Measurements from ENCODE around the gene DGKK. TPM values are rescaled to one million over a fixed set of nuclear protein-coding genes. Genes with fewer than 3 reads are reported as not detected.
"Not testable (repeated sequence)": the region's sequence is repeated elsewhere in the genome, so short reads cannot be mapped to it uniquely, and the experiment has no call there.

The DGKK gene
- total RNA-seq, 2 experiments from 2014 or later = not detected

DNA sequence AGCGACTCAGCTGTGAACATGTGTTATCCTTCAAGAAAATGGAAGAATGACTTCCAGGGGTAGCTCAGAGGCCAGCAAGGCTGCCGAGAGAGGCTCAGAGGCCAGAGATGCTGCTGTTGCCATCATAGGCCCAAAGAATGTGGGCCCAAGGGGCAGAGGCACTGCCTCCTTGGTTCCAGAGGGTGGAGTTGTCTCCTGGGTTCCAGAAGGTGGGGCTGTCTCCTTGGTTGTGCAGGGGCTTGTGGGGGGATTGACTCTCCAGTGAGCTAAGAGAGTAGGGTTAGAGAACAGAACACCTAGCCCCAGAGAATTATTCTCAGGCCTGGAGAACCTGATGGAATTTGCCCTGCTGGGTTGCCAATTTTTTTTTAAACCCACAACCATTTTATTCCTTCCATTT, 62.6 kb downstream of the DGKK start:
- H3K9me3 Mint-ChIP-seq (ENCODE audit: low read depth) = no peaks in the 10 kb centered on the region
- no peak for ATAC-seq
- no peak overlapping the region for H3K4me3 Mint-ChIP-seq
- intact Hi-C loops (cut with DNase I, micrococcal nuclease) = no loop called here
- ChIA-PET CTCF (no interaction called here), POLR2A (no interaction called here)
- DNase-seq = no peak
- H3K4me1 Mint-ChIP-seq = no peaks in the 10 kb centered on the region
- peaks cover 2% of the 10 kb centered on the region for H3K27me3 Mint-ChIP-seq
- no peak overlapping the region for H3K27ac Mint-ChIP-seq
- no peaks in the 10 kb centered on the region for H3K36me3 Mint-ChIP-seq (ENCODE audit: low read depth)

DNA sequence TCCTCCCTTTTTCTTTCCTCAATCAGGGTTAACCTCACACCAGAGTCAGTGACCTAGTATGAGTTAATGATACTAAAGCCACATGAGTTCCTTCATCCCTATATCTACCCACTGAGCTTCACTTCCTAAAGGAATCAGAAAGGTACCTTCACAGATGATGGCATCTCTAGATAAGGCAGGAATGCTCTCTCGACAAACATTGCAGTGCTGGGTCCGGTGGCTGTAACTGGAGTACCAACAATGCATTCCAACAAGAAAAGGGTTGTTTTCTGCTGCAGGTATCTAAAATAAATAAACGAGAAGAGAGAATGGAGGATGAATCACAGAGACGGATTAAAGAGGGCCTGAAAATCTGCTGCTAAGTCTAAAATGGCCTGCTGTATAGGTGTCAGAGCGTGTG, 66.7 kb downstream of the DGKK start:
- POLR2A ChIA-PET = no interaction called here
- no peaks in the 10 kb centered on the region for H3K36me3 Mint-ChIP-seq (ENCODE audit: low read depth)
- peaks cover 2% of the 10 kb centered on the region for H3K27me3 Mint-ChIP-seq
- H3K4me1 Mint-ChIP-seq = no peaks in the 10 kb centered on the region
- CTCF ChIA-PET = no interaction called here
- no peak for ATAC-seq
- intact Hi-C loops (cut with DNase I, micrococcal nuclease) = no loop called here
- no peak overlapping the region for H3K27ac Mint-ChIP-seq
- H3K4me3 Mint-ChIP-seq = no peak overlapping the region
- H3K9me3 Mint-ChIP-seq (ENCODE audit: low read depth) = no peaks in the 10 kb centered on the region
- no peak for DNase-seq

DNA sequence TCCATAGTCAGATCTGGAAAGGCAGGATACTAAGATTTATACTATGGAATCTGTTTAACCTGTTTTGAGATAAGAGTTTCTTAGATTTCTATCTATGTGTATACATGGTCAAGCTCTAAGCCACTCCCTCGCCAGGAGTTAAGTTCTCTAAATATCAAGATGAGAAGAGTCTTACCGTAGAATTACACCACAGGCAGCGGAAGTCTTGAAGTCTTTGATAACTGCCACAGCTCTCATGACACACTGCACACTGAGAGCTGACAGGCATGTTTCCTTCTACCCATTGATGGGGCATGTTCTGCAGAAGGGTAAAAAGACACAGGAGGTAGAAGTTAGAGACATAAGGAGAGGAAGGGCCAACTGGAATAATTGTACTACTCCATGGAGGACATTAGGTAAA, 67.7 kb downstream of the DGKK start:
- Mint-ChIP-seq H3K4me3 (no peak overlapping the region), H3K27me3 (peaks cover 2% of the 10 kb centered on the region)
- no peak for ATAC-seq

DNA sequence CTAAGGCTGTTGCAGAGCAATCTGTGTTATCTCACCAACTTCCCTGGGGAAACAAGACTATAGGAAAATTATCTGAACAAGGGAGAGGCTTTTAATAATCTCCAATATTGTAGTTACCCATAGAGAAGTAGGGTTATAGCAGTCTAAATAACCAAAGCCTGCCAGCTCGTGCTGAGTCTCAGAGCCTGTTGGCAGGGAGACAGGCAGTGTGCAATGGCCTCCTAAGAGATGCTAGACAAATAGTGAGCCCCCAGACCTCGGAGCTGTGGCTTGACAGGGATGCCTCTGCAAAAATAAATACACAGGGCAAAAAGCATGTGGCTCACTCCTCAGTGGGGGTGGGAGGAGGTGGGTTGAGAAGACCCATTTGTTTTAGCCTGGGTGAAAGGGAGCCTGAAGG, 76.7 kb downstream of the DGKK start:
- CTCF ChIA-PET = interaction anchor here (0.8 kb wide), 1 partner anchor 23 kb away, joined by 3 read pairs; no protein-coding TSS in a partner anchor
- H3K36me3 Mint-ChIP-seq (ENCODE audit: low read depth) = no peaks in the 10 kb centered on the region
- intact Hi-C loops (cut with DNase I, micrococcal nuclease) = no loop called here

More for the DNA sequence above, 67.7 kb downstream of the DGKK start:
- Mint-ChIP-seq H3K36me3 (ENCODE audit: low read depth) (no peaks in the 10 kb centered on the region), H3K27ac (no peak overlapping the region), H3K4me1 (no peaks in the 10 kb centered on the region), H3K9me3 (ENCODE audit: low read depth) (no peaks in the 10 kb centered on the region)
- intact Hi-C loops (cut with DNase I, micrococcal nuclease) = no loop called here
- POLR2A ChIA-PET = no interaction called here
- CTCF ChIA-PET = no interaction called here
- DNase-seq = peak; percentile 2

DNA sequence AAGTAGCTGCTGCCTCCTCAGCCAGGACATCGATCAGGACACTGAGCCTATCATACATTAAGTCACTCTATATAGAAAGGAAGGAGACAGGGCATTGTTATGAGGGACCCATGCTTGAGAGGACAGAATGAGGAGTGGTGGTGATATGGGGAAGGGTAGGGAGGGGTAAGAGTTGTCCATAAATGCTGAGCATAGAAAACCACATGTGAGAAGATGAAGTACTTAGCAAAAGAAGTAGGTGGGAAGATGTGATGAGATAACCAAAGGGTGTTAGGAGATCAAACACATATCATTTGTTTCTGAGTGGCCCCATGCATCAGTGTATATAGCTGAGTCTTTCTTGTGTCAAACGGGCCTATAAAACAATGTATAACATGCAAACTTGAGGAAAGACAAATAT, 84.1 kb downstream of the DGKK start:
- no peaks in the 10 kb centered on the region for H3K4me1 Mint-ChIP-seq
- no peak overlapping the region for H3K4me3 Mint-ChIP-seq
- no peaks in the 10 kb centered on the region for H3K36me3 Mint-ChIP-seq (ENCODE audit: low read depth)
- no peak for DNase-seq
- POLR2A ChIA-PET = no interaction called here
- no peaks in the 10 kb centered on the region for H3K9me3 Mint-ChIP-seq (ENCODE audit: low read depth)
- ATAC-seq = no peak
- intact Hi-C loops (cut with DNase I, micrococcal nuclease) = no loop called here
- no peak overlapping the region for H3K27ac Mint-ChIP-seq
- CTCF ChIA-PET = no interaction called here
- H3K27me3 Mint-ChIP-seq = peaks cover 4% of the 10 kb centered on the region

More for the DNA sequence above, 76.7 kb downstream of the DGKK start:
- Mint-ChIP-seq H3K4me1 (no peaks in the 10 kb centered on the region), H3K9me3 (ENCODE audit: low read depth) (no peaks in the 10 kb centered on the region), H3K4me3 (no peak overlapping the region), H3K27ac (no peak overlapping the region), H3K27me3 (peaks cover 7% of the 10 kb centered on the region)
- ATAC-seq (no peak), DNase-seq (no peak)
- POLR2A ChIA-PET = no interaction called here

DNA sequence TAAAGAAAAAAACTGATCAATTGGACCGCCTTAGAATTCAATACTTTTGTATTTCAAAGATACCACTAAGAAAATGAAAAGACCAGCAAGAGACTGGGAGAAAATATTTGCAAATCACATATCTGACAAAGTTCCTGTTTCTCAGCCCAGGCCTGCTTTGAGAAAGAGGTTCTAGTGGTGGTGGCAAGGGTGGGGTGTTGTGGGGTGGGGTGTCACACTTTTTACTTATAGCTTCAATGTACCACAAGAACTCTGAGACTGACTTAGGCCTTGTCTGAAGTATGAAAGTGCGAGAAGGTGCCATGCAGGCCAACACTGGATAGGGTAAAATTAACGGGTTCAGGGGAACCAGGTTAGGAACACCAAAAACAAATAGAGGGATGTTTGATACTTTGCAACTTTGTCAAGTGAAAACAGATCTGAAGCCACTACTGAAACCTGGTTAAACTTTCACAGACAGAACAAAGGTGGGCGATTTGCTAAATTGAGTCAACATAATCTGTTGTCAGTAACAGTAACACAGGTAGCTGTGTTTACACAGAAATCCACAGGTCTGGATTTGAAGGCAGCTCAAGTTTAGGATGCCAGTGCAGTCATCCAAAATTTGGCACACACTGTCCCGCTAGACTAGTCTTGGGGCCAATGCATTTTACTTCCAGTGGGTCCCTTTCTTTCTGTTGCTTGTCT, 88.8 kb downstream of the DGKK start:
- H3K9me3 Mint-ChIP-seq (ENCODE audit: low read depth) = no peaks in the 10 kb centered on the region
- ATAC-seq (no peak), DNase-seq (no peak)
- intact Hi-C loops (cut with DNase I, micrococcal nuclease) = no loop called here
- peaks cover 1% of the 10 kb centered on the region for H3K27me3 Mint-ChIP-seq
- no peaks in the 10 kb centered on the region for H3K36me3 Mint-ChIP-seq (ENCODE audit: low read depth)
- POLR2A ChIA-PET = no interaction called here
- no peak overlapping the region for H3K27ac Mint-ChIP-seq
- no peaks in the 10 kb centered on the region for H3K4me1 Mint-ChIP-seq
- H3K4me3 Mint-ChIP-seq = no peak overlapping the region
- CTCF ChIA-PET = no interaction called here

DNA sequence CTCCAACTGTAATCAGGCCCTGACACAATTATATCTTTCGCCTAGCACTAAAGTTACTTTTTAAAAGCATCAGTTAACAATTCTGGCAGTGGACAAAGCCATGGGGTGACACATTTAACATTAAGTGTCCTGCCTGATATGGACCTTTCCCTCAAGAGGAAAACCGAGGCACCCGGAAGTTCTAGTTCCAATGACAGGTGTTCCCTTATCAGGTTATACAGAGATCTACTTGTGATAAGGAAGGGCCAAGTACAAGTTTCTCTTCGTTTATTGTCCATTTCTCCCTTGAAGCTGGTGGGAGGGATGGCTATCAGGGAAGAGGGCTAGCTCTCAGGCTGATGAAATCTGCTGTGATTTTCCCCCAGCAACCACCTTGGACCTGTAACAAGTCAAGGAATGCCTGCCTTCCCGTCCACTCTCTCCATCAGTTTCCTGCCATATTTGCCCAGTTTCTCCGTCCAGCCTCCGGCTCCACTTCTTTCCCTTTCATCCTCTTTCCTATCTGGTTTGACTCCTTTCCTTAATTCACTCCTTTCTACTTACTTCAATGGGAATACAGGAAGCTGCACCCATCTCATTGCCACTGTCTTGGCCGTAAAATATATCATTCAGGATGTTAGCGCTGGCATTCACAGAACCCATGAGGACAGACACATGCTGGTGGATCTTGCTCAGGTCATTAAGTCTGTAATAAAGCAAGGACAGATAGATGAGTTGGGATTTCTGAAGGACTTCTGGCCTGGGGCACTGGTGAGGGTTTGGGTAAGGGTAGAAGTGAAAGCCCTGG, 95.0 kb downstream of the DGKK start:
- POLR2A ChIA-PET = no interaction called here
- Mint-ChIP-seq H3K4me1 (no peaks in the 10 kb centered on the region), H3K4me3 (no peak overlapping the region), H3K9me3 (ENCODE audit: low read depth) (no peaks in the 10 kb centered on the region), H3K27me3 (no peaks in the 10 kb centered on the region), H3K36me3 (ENCODE audit: low read depth) (no peaks in the 10 kb centered on the region), H3K27ac (no peak overlapping the region)
- CTCF ChIA-PET = no interaction called here
- ATAC-seq (no peak), DNase-seq (no peak)
- intact Hi-C loops (cut with DNase I, micrococcal nuclease) = no loop called here

DNA sequence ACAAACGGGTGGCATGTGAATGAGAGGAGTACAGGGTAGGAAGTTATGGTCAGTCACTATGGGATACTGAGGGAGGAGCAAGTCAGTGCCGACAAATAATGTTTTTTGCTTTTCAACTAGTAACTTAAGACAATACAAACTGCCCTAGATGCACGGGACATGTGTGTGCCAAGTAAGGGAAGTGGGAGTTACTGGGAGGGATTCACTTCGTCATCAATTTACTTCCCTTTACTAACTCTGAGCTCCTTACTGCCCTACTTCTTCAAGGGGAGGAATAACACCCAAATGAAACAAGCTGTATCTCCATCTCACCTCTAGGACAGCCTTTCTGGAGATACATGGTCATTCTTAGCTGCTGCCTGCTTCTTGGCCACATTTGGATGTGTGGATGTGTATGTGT, 97.7 kb downstream of the DGKK start:
- CTCF ChIA-PET = no interaction called here
- H3K27me3 Mint-ChIP-seq = peaks cover 2% of the 10 kb centered on the region
- H3K36me3 Mint-ChIP-seq (ENCODE audit: low read depth) = no peaks in the 10 kb centered on the region
- no peak overlapping the region for H3K27ac Mint-ChIP-seq
- DNase-seq (no peak), ATAC-seq (no peak)
- POLR2A ChIA-PET = no interaction called here
- H3K4me3 Mint-ChIP-seq = no peak overlapping the region
- H3K4me1 Mint-ChIP-seq = no peaks in the 10 kb centered on the region
- H3K9me3 Mint-ChIP-seq (ENCODE audit: low read depth) = no peaks in the 10 kb centered on the region
- intact Hi-C loops (cut with DNase I, micrococcal nuclease) = no loop called here

DNA sequence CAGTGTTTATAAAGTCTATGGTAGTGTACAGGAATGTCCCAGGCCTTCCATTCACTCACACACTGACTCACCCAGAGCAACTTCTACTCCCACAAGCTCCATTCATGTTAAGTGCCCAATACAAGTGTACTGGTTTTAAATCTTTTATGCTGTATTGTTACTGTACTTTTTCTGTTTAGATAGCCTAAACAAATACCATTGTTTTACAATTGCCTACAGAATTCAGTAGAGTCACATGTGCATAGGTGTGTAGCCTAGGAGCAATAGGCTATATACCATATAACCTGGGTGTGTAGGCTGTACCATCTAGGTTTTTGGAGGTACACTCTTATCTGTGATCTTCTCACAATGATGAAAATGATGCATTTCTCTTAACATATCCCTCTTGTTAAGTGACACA, 126.7 kb downstream of the DGKK start:
- no peak overlapping the region for H3K27ac Mint-ChIP-seq
- no peaks in the 10 kb centered on the region for H3K27me3 Mint-ChIP-seq
- ChIA-PET CTCF (no interaction called here), POLR2A (no interaction called here)
- ATAC-seq (no peak), DNase-seq (no peak)
- intact Hi-C loops (cut with DNase I, micrococcal nuclease) = no loop called here
- no peaks in the 10 kb centered on the region for H3K9me3 Mint-ChIP-seq (ENCODE audit: low read depth)
- H3K36me3 Mint-ChIP-seq (ENCODE audit: low read depth) = no peaks in the 10 kb centered on the region
- H3K4me1 Mint-ChIP-seq = no peaks in the 10 kb centered on the region
- H3K4me3 Mint-ChIP-seq = no peak overlapping the region

DNA sequence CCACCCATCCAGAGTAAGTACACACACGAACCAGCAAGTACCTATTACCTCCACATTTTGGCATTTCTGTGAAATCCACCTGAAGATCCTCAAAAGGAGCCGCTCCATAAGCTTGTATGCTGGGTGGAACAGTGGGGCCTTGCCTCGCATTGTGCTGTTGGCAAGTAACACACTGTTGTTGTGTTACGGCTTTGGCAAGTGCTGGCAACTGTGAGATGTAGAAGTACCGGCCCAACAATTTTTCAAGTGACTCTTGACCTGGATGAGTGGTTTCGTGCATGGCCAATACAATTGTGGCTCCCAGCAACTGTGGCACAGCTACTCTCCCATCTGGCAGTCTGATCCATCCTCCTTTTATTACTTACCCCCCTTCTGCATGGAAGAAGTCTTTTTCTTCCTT, 137.3 kb downstream of the DGKK start:
- Mint-ChIP-seq H3K27ac (no peak overlapping the region), H3K4me3 (no peak overlapping the region), H3K27me3 (no peaks in the 10 kb centered on the region), H3K9me3 (ENCODE audit: low read depth) (no peaks in the 10 kb centered on the region), H3K4me1 (no peaks in the 10 kb centered on the region), H3K36me3 (ENCODE audit: low read depth) (no peaks in the 10 kb centered on the region)
- no peak for DNase-seq
- ATAC-seq = no peak
- POLR2A ChIA-PET = no interaction called here
- intact Hi-C loops (cut with DNase I, micrococcal nuclease) = no loop called here
- CTCF ChIA-PET = no interaction called here

DNA sequence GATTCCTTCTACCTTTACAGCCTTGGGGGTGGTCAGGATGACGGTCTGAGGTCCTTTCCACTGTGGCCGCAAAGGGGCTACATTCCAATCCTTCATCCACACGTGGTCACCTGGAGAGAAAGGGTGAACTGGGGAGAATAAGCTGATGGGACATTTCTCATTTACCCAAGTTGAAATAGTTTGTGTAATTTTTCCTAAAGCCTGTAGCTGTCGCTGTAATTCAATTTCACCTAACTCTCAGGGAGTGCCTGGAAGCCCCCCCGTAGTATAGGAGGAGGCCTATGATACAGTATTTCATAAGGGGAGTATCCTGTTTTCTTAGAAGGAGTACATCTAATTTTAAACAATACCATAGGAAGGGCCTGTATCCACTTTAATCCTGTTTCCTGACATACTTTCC, 138.0 kb downstream of the DGKK start:
- CTCF ChIA-PET; DNase-seq; H3K27ac Mint-ChIP-seq; H3K4me1 Mint-ChIP-seq; H3K27me3 Mint-ChIP-seq; H3K4me3 Mint-ChIP-seq; POLR2A ChIA-PET; ATAC-seq; H3K9me3 Mint-ChIP-seq (ENCODE audit: low read depth); H3K36me3 Mint-ChIP-seq (ENCODE audit: low read depth); intact Hi-C loops (cut with DNase I, micrococcal nuclease): not testable (repeated sequence)

DNA sequence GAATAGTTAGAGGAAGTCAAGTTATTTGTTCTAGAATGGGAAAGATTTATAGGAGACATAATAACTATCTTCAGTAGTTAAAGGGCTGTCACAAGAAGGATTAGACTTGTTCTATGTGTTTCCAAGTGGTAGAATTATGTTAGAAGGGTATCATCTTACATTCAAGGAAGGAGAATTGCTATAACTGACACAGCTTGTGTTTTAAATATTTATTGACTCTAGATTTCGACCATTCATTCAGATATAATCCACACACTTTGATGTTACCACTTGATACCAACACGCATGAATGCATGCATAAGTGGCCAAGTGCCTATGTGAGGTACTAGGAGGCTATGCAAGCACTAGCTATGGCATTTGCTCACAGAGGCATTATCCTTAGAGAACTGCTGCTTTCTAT, 143.4 kb downstream of the DGKK start:
- no peaks in the 10 kb centered on the region for H3K27me3 Mint-ChIP-seq
- H3K9me3 Mint-ChIP-seq (ENCODE audit: low read depth) = no peaks in the 10 kb centered on the region
- no peaks in the 10 kb centered on the region for H3K36me3 Mint-ChIP-seq (ENCODE audit: low read depth)
- CTCF ChIA-PET = interaction anchor here (0.8 kb wide), 1 partner anchor 9 kb away, joined by 3 read pairs; no protein-coding TSS in a partner anchor
- POLR2A ChIA-PET = no interaction called here
- DNase-seq (no peak), ATAC-seq (no peak)
- intact Hi-C loops (cut with DNase I, micrococcal nuclease) = no loop called here
- no peak overlapping the region for H3K4me3 Mint-ChIP-seq
- H3K4me1 Mint-ChIP-seq = no peaks in the 10 kb centered on the region
- H3K27ac Mint-ChIP-seq = no peak overlapping the region
